RWPE1 (cell line): ENCODE data around the gene TRAF5.

Experiments used
- CTCF ChIA-PET: fragments of 350-600 bp; sonication (Branson Sonifier 250); formaldehyde crosslinking; extraction: SDS; loops from one replicate; lab custom pipeline; 2021; lab: Yijun Ruan, JAX
- POLR2A ChIA-PET: fragments of 400-600 bp; formaldehyde crosslinking; extraction: SDS; loops from one replicate; lab custom pipeline; 2020; ENCODE audit warnings: antibody characterized with exemption; ENCODE audit not compliant: low non-redundant PET; lab: Yijun Ruan, JAX
- DNase-seq: peaks from one replicate; pipeline ENCODE4 v3.0.0; 2012; ENCODE audit warnings: low spot score
- H3K27ac ChIP-seq: fragments of 450-650 bp; 2 replicates; pipeline ENCODE4 v1.5.1; 2017
- TF ChIP-seq, protein P1 (sequence below): fragments of 450-650 bp; conservative IDR thresholded peaks from 2 replicates; pipeline ENCODE4 v1.5.1; 2017; ENCODE audit warnings: low read depth, mild to moderate bottlenecking

TRAF5 gene

GRCh38 chr1:211378844-211379243, 52.2 kb downstream of the TRAF5 start:
- ChIA-PET POLR2A (no interaction called here), CTCF (interaction anchor here (0.7 kb wide), 1 partner anchor 1810 kb away, joined by 4 read pairs; no protein-coding TSS in a partner anchor)
- no peak for DNase-seq
- TF ChIP-seq, protein P1, sequence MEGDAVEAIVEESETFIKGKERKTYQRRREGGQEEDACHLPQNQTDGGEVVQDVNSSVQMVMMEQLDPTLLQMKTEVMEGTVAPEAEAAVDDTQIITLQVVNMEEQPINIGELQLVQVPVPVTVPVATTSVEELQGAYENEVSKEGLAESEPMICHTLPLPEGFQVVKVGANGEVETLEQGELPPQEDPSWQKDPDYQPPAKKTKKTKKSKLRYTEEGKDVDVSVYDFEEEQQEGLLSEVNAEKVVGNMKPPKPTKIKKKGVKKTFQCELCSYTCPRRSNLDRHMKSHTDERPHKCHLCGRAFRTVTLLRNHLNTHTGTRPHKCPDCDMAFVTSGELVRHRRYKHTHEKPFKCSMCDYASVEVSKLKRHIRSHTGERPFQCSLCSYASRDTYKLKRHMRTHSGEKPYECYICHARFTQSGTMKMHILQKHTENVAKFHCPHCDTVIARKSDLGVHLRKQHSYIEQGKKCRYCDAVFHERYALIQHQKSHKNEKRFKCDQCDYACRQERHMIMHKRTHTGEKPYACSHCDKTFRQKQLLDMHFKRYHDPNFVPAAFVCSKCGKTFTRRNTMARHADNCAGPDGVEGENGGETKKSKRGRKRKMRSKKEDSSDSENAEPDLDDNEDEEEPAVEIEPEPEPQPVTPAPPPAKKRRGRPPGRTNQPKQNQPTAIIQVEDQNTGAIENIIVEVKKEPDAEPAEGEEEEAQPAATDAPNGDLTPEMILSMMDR, result no peak
- no peak overlapping the region for H3K27ac ChIP-seq

DNA sequence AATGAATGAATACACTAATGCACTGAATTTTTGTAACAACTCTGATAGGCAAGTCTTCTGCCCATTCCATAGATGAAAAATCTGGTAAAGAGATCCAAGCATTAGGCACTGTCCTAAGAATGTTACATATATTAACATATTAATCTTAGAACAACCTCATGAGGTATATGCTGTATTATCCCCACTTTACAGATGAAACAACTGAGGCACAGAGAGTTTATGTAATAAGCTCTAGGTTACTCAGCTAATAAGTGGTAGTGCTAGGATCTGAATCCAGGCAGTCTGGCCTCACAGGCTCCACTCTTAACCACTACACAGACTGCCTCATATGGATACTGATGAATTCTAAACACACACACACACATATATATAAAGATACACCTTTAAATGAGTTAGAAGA, 52.8 kb downstream of the TRAF5 start:
- no peak overlapping the region for H3K27ac ChIP-seq
- TF ChIP-seq, protein P1, result no peak
- POLR2A ChIA-PET, result no interaction called here
- DNase-seq, result no peak
- CTCF ChIA-PET, result no interaction called here

- ChIA-PET POLR2A (no interaction called here), CTCF (no interaction called here)
- no peak overlapping the region for H3K27ac ChIP-seq
- TF ChIP-seq, protein P1, result no peak
- no peak for DNase-seq
Observed at GRCh38 chr1:211381481-211382181, 55.0 kb downstream of the TRAF5 start.

- no peak for DNase-seq
- ChIA-PET POLR2A (interaction anchor here (0.6 kb wide), 1 partner anchor 55 kb away, joined by 3 read pairs; no protein-coding TSS in a partner anchor), CTCF (interaction anchor here (0.9 kb wide), 1 partner anchor 94 kb away, joined by 6 read pairs; no protein-coding TSS in a partner anchor)
- TF ChIP-seq, protein P1, result no peak
- peak overlapping the region; percentile 93 for H3K27ac ChIP-seq
Observed at GRCh38 chr1:211382182-211382713, 55.6 kb downstream of the TRAF5 start.

- CTCF ChIA-PET, result interaction anchor here (0.6 to 0.9 kb wide), 2 partner anchors 65 to 94 kb away, joined by 4 to 6 read pairs; no protein-coding TSS in a partner anchor
- peak; percentile 91 for DNase-seq
- peak overlapping the region; percentile 93 for H3K27ac ChIP-seq
- TF ChIP-seq, protein P1, result no peak
- POLR2A ChIA-PET, result interaction anchor here (0.6 kb wide), 1 partner anchor 54 kb away, joined by 3 read pairs; no protein-coding TSS in a partner anchor
Observed at GRCh38 chr1:211382714-211383480, 56.3 kb downstream of the TRAF5 start.

- POLR2A ChIA-PET, result no interaction called here
- H3K27ac ChIP-seq, result no peak overlapping the region
- TF ChIP-seq, protein P1, result no peak
- DNase-seq, result no peak
- CTCF ChIA-PET, result no interaction called here
Observed at GRCh38 chr1:211384524-211384923, 57.9 kb downstream of the TRAF5 start.
